GM10847 (cell line): Measurements from ENCODE around the gene PDE4D.

Experiments
- POLR2A ChIP-seq: IDR thresholded peaks from 2 replicates; pipeline ENCODE4 v1.6.1; 2011; ENCODE audit not compliant: insufficient read length; ENCODE audit errors: extremely low read depth

The PDE4D gene

DNA sequence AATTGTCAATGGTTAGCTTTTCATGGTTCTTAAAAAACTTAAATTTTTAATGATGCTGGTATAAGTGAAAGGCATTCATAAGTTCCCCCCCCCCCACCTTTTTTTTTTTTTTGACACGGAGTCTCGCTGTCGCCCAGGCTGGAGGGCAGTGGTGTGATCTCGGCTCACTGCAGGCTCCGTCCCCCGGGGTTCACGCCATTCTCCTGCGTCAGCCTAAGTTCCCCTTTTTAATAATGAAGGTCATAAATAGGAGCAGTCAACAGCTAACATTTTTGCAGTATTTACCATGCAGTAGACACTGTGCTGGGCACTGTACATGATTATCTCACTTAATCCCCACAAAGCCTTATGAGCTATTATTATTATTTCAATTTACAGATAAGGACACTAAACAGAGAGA, 556.3 kb downstream of the PDE4D start:
- no peak for TF ChIP-seq POLR2A

- TF ChIP-seq POLR2A = no peak
Observed at GRCh38 chr5:59335544-59335943, 558.0 kb downstream of the PDE4D start.

- TF ChIP-seq POLR2A = no peak
Observed at GRCh38 chr5:59333416-59333815, 560.1 kb downstream of the PDE4D start.

DNA sequence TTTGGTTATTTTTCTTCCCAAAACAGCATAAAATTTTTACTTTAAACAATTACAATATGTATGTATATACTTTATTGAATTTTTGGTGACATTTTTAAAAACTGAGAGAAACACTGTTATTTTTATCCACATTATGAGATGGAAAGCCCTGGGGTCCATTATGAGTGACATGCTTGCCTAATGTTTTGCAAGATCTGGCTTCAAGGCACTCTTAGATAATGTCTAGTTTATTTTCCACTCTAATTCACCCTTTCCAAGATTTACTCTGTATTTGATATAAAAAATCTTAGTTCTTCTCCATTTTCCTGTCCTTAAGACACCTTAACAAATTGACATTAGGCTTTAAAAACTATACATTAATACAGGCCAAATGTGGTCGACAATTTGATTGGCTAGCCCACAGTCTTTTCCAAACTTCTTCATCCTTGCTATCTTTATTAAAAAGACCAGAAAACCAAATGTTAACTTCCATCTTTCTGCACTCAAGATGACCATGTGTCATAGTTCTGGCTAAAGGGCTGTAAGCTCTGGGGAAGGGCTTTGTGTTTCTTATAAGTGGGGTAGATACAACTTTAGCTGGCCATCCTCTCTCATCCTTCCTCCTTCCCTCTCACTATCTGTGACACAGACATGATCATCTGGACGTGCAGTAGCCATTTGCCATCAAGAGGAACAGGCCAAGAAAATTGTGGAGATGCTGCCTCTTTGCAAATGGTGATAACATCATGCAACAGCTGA, 561.1 kb downstream of the PDE4D start:
- TF ChIP-seq POLR2A = no peak

- no peak for TF ChIP-seq POLR2A
Observed at GRCh38 chr5:59330680-59331079, 562.8 kb downstream of the PDE4D start.

GRCh38 chr5:59328709-59329296, 564.7 kb downstream of the PDE4D start:
- TF ChIP-seq POLR2A = no peak

DNA sequence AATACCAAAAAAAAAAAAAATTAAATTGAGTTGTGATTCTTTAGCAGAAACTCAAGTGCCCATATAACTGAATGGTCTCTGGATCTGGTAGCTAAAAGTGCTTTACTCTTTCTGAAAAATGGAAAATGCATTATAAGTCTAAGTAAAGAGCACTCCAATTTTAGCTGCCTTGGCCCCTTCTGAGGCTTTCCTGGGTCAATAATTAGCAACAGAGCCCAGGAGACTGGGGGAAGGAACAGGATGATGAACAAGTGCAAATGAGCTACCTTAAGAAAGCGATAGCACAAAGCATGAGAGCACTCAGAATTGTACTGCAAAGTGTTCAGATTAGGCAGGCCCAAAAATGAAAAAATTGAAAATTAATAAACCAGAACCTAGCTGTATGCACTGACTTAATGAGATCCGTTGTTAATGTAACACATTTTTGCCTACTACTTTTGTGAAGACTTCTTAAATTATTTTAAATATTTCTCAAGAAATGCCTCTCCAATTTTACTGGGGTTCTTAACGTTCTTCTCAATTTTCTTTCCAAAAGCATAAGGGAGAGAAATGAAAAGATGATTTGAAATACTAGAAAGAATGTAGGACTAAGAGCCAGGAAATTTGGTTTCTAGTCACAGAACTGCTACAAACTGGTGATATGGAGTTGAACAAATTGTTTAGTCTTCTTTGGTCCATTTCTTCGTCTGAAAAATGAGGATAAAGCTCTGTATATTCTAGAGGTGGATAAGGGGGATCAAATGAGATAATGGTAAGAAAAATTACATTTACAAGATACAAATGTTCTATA, 566.1 kb downstream of the PDE4D start:
- no peak for TF ChIP-seq POLR2A

GRCh38 chr5:59326596-59326995, 566.9 kb downstream of the PDE4D start:
- no peak for TF ChIP-seq POLR2A

- no peak for TF ChIP-seq POLR2A
Observed at GRCh38 chr5:59325070-59325469, 568.5 kb downstream of the PDE4D start.

DNA sequence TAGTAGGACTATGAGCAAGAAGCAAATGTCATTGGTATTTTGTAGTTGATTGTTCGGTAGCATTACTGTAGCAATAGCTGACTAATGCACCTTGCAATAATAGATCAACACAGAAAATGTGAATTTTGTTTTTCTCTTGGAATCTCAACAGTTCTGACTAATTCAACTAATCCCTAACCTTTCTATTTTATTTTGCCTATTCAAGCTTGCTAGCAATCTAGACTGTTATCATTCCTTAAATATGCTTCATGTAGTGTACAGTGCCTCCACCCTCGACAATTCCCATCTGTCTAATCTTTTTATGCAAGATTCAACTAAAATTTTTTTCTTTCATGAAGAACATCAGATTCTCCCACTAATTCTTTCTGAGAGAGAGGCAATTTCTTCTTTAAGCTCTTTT, 570.6 kb downstream of the PDE4D start:
- no peak for TF ChIP-seq POLR2A

DNA sequence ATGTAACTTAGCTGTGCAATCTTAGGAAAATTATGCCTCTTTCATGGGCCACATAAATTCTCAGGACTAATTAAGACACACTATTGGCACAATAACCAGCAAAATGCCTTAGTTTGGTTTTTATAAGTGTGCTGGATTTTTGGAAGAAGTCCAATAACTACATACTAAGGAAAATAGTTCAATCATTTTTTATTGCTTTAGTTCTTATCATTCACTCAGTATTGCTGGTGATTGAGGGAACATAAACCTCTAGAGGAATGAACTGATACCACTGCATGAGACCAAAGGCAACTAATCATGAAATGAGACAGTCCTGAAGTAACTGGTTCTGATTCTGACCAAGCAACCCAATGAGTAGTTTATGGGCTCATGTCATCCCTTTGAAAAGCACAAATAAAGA, 571.5 kb downstream of the PDE4D start:
- no peak for TF ChIP-seq POLR2A

- no peak for TF ChIP-seq POLR2A
Observed at GRCh38 chr5:59321642-59322041, 571.9 kb downstream of the PDE4D start.

GRCh38 chr5:59320420-59320819, 573.1 kb downstream of the PDE4D start:
- no peak for TF ChIP-seq POLR2A

- no peak for TF ChIP-seq POLR2A
Observed at GRCh38 chr5:59319250-59319649, 574.3 kb downstream of the PDE4D start.

- TF ChIP-seq POLR2A = no peak
Observed at GRCh38 chr5:59317774-59318205, 575.7 kb downstream of the PDE4D start.
